Right lobe of liver (tissue), 4 donors: ENCODE data around the gene CAMK1G.

Source experiments
- POLR2A ChIP-seq: fragments of 450-650 bp; IDR thresholded peaks from one replicate; pipeline ENCODE4 v1.6.1; 2017; ENCODE audit warnings: antibody characterized with exemption, mild to moderate bottlenecking
- TF ChIP-seq, protein P1 (sequence below), 4 donors: fragments of 200-600 bp in 3 of 4; fragments of 450-650 bp in 1 of 4; IDR thresholded peaks; one replicate each; pipeline versions ENCODE4 v1.5.1 to v1.8.0; 2016 to 2022; ENCODE audit warnings: antibody characterized with exemption in 4 of 4, mild to moderate bottlenecking in 2 of 4
- donor health status: DM: no; HTN: no; CAD: no.
- donor health status: DM: no; HTN: no; CAD: no.
- donor health status: DM: no; HTN: yes; CAD: no.

DNA sequence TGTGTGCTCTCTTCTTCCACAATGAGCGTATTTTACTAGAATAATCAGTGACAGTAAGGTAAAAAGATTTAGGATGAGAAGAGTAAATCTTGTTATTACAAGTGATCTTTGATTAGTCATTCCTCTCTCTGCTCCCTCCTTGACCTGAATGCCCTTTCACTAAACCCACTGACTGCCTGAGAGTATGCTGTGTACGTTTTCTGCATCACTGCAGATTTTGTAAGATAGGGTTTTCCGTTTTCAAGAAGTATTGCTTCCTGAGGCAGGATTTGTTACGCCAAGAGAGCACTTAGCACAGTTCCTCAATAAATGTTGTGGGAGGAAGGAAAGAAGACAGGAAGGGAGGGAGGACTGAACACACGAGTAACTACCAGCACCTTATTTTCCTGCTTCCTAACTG lies 76.4 kb downstream of the CAMK1G start:
- TF ChIP-seq, protein P1, sequence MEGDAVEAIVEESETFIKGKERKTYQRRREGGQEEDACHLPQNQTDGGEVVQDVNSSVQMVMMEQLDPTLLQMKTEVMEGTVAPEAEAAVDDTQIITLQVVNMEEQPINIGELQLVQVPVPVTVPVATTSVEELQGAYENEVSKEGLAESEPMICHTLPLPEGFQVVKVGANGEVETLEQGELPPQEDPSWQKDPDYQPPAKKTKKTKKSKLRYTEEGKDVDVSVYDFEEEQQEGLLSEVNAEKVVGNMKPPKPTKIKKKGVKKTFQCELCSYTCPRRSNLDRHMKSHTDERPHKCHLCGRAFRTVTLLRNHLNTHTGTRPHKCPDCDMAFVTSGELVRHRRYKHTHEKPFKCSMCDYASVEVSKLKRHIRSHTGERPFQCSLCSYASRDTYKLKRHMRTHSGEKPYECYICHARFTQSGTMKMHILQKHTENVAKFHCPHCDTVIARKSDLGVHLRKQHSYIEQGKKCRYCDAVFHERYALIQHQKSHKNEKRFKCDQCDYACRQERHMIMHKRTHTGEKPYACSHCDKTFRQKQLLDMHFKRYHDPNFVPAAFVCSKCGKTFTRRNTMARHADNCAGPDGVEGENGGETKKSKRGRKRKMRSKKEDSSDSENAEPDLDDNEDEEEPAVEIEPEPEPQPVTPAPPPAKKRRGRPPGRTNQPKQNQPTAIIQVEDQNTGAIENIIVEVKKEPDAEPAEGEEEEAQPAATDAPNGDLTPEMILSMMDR (IDR thresholded peaks at IDR 0.05): no peak
- no peak for TF ChIP-seq POLR2A
